ENCODE data around the gene RHBDF2.

DNA sequence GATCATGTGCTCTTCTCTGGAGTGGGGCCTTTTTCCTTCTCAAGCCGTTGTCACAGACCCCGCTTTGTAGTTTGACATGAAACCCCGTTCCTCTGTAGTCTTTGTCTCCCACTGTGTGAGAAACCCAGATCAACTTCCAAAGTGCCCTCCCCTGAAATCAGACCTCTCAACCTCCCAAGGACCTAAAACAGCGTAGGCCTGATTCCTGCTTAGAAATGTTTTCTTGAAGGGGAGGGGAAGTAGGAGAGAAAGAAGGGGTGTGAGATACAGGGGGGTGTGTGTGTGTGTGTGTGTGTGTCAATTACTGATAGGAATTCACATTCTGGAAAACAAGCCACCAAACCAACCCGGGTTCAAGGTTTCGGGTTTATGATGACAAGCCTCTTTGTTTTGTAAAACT, 49.7 kb downstream of the RHBDF2 start:
- TF ChIP-seq, protein P1, sequence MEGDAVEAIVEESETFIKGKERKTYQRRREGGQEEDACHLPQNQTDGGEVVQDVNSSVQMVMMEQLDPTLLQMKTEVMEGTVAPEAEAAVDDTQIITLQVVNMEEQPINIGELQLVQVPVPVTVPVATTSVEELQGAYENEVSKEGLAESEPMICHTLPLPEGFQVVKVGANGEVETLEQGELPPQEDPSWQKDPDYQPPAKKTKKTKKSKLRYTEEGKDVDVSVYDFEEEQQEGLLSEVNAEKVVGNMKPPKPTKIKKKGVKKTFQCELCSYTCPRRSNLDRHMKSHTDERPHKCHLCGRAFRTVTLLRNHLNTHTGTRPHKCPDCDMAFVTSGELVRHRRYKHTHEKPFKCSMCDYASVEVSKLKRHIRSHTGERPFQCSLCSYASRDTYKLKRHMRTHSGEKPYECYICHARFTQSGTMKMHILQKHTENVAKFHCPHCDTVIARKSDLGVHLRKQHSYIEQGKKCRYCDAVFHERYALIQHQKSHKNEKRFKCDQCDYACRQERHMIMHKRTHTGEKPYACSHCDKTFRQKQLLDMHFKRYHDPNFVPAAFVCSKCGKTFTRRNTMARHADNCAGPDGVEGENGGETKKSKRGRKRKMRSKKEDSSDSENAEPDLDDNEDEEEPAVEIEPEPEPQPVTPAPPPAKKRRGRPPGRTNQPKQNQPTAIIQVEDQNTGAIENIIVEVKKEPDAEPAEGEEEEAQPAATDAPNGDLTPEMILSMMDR (IDR thresholded peaks at IDR 0.05), result no peak
- no peak for TF ChIP-seq POLR2A (IDR thresholded peaks at IDR 0.05)

Measured in testis (tissue), 2 donors.